ENCODE results near the gene RNF41.
"Not testable (repeated sequence)": the region's sequence is repeated elsewhere in the genome, so short reads cannot be mapped to it uniquely, and the experiment has no call there.

The RNF41 gene

DNA sequence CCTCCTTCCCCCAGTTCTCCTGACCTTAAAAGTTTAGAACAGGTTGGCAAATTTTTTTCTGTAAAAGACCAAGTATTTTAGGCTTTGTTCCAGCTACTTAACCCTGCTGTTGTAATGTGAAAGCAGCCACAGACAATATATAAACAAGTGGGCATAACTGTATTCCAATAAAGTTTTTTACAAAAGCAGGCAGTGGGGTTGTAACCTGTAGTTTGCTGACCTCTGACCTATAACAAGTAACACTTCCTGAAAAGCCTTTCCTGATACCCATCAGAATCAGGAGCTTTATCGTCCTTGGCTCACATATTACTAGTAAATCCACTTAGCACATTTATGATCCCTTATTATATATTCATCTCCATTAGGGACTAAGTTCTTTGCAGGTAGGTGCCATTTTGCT is 19.4 kb downstream of the RNF41 start:
- H3K27me3 ChIP-seq (ENCODE audit: insufficient read depth, poor library complexity, severe bottlenecking): no peaks in the 10 kb centered on the region

GRCh38 chr12:56198836-56199235 is 22.9 kb downstream of the RNF41 start:
- no peak for DNase-seq (ENCODE audit: low read depth in 1 of 2, low spot score in 1 of 2)
- H3K27ac ChIP-seq (replicated peaks): no peak overlapping the region
- H3K4me3 ChIP-seq (replicated peaks; ENCODE audit: insufficient read depth, low read length): no peak overlapping the region
- no peaks in the 10 kb centered on the region for H3K27me3 ChIP-seq (ENCODE audit: insufficient read depth, poor library complexity, severe bottlenecking)
- TF ChIP-seq POLR2AphosphoS5 (IDR thresholded peaks at IDR 0.05; ENCODE audit: low read depth) (no peak), GABPA (IDR thresholded peaks at IDR 0.05; ENCODE audit: low read depth) (no peak), SPI1 (IDR thresholded peaks at IDR 0.05; ENCODE audit: borderline replicate concordance, low read depth) (no peak)
- TF ChIP-seq, protein P1, sequence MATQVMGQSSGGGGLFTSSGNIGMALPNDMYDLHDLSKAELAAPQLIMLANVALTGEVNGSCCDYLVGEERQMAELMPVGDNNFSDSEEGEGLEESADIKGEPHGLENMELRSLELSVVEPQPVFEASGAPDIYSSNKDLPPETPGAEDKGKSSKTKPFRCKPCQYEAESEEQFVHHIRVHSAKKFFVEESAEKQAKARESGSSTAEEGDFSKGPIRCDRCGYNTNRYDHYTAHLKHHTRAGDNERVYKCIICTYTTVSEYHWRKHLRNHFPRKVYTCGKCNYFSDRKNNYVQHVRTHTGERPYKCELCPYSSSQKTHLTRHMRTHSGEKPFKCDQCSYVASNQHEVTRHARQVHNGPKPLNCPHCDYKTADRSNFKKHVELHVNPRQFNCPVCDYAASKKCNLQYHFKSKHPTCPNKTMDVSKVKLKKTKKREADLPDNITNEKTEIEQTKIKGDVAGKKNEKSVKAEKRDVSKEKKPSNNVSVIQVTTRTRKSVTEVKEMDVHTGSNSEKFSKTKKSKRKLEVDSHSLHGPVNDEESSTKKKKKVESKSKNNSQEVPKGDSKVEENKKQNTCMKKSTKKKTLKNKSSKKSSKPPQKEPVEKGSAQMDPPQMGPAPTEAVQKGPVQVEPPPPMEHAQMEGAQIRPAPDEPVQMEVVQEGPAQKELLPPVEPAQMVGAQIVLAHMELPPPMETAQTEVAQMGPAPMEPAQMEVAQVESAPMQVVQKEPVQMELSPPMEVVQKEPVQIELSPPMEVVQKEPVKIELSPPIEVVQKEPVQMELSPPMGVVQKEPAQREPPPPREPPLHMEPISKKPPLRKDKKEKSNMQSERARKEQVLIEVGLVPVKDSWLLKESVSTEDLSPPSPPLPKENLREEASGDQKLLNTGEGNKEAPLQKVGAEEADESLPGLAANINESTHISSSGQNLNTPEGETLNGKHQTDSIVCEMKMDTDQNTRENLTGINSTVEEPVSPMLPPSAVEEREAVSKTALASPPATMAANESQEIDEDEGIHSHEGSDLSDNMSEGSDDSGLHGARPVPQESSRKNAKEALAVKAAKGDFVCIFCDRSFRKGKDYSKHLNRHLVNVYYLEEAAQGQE (IDR thresholded peaks at IDR 0.05; ENCODE audit: insufficient replicate concordance, low read depth): no peak
- TF ChIP-seq, protein P2, sequence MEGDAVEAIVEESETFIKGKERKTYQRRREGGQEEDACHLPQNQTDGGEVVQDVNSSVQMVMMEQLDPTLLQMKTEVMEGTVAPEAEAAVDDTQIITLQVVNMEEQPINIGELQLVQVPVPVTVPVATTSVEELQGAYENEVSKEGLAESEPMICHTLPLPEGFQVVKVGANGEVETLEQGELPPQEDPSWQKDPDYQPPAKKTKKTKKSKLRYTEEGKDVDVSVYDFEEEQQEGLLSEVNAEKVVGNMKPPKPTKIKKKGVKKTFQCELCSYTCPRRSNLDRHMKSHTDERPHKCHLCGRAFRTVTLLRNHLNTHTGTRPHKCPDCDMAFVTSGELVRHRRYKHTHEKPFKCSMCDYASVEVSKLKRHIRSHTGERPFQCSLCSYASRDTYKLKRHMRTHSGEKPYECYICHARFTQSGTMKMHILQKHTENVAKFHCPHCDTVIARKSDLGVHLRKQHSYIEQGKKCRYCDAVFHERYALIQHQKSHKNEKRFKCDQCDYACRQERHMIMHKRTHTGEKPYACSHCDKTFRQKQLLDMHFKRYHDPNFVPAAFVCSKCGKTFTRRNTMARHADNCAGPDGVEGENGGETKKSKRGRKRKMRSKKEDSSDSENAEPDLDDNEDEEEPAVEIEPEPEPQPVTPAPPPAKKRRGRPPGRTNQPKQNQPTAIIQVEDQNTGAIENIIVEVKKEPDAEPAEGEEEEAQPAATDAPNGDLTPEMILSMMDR (IDR thresholded peaks at IDR 0.05; ENCODE audit: insufficient read depth, low read length): no peak

More for the DNA sequence above, 19.4 kb downstream of the RNF41 start:
- H3K4me3 ChIP-seq (replicated peaks; ENCODE audit: insufficient read depth, low read length): no peak overlapping the region
- no peak for TF ChIP-seq GABPA (IDR thresholded peaks at IDR 0.05; ENCODE audit: low read depth)
- TF ChIP-seq SPI1 (IDR thresholded peaks at IDR 0.05; ENCODE audit: borderline replicate concordance, low read depth): no peak
- TF ChIP-seq, protein P1 (IDR thresholded peaks at IDR 0.05; ENCODE audit: insufficient replicate concordance, low read depth): no peak
- TF ChIP-seq, protein P2 (IDR thresholded peaks at IDR 0.05; ENCODE audit: insufficient read depth, low read length): no peak
- TF ChIP-seq POLR2AphosphoS5 (IDR thresholded peaks at IDR 0.05; ENCODE audit: low read depth): no peak
- no peak for DNase-seq (ENCODE audit: low read depth in 1 of 2, low spot score in 1 of 2)
- no peak overlapping the region for H3K27ac ChIP-seq (replicated peaks)

DNA sequence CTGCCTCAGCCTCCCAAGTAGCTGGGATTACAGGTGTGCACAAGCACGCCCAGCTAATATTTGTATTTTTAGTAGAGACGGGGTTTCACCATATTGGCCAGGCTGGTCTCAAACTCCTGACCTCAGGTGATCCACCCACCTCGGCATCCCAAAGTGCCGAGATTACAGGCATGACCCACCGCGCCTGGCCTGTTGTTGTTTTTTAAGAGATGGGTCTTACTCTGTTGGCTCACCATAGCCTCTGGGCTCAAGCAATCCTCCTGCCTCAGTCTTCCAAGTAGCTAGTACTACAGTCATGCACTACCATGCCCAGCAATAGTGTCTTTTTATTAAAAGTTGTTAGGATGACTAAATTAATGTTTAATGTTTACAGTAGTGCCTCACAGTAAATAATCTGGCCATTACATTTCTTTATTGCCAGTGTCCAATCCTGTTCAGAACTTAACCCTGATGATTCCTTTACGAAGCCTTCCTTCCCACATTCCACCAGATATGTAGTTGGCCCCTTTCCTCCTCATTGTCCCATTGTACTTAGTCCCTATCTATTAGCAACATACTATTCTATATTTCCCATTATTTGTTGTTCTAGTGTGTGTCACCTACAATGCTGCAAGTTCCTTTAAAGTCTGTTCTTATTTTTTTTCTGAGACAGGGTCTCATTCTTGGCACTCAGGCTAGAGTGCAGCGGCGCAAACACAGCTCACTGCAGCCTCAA is 23.6 kb downstream of the RNF41 start:
- TF ChIP-seq GABPA (IDR thresholded peaks at IDR 0.05; ENCODE audit: low read depth) (no peak), SPI1 (IDR thresholded peaks at IDR 0.05; ENCODE audit: borderline replicate concordance, low read depth) (no peak), POLR2AphosphoS5 (IDR thresholded peaks at IDR 0.05; ENCODE audit: low read depth) (no peak)
- TF ChIP-seq, protein P2 (IDR thresholded peaks at IDR 0.05; ENCODE audit: insufficient read depth, low read length): no peak
- TF ChIP-seq, protein P1 (IDR thresholded peaks at IDR 0.05; ENCODE audit: insufficient replicate concordance, low read depth): no peak
- H3K4me3 ChIP-seq (replicated peaks; ENCODE audit: insufficient read depth, low read length): no peak overlapping the region
- H3K27me3 ChIP-seq (ENCODE audit: insufficient read depth, poor library complexity, severe bottlenecking): no peaks in the 10 kb centered on the region
- no peak overlapping the region for H3K27ac ChIP-seq (replicated peaks)
- no peak for DNase-seq (ENCODE audit: low read depth in 1 of 2, low spot score in 1 of 2)

DNA sequence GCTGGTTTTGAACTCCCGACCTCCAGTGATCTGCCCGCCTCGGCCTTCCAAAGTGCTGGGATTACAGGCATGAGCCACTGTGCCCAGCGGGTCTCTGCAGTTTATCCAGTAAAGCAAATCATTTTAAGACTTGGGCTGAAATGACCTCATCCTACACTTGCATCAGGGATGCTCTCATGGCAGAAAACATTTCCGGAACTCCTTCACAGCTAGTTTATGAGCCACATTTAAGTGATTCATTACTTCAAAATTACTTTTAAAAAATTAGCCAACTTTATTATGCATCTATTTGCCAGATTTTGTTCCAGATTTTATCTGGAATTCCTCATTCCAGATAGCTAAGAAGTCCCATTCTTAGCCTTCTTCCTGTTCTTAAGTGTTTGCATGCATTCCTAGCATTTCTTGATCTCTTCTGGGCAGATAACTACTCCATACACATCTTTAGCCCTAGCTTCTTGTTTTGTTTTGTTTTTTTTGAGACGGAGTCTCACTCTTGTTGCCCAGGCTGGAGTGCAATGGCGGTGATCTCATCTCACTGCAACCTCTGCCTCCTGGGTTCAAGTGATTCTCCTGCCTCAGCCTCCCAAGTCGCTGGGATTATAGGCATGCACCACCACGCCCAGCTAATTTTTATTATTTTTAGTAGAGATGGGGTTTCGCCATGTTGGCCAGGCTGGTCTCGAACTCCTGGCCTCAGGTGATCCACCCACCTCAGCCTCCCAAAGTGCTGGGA is 24.7 kb downstream of the RNF41 start:
- not testable (repeated sequence) for H3K27ac ChIP-seq (replicated peaks); H3K27me3 ChIP-seq (ENCODE audit: insufficient read depth, poor library complexity, severe bottlenecking); H3K4me3 ChIP-seq (replicated peaks; ENCODE audit: insufficient read depth, low read length); DNase-seq (ENCODE audit: low read depth in 1 of 2, low spot score in 1 of 2)
